GM12878 (cell line): Measurements from ENCODE around the gene HINT1. TPM values are rescaled to one million over a fixed set of nuclear protein-coding genes. Genes with fewer than 3 reads are reported as not detected.

Experiments used
- BRCA1 ChIP-seq: IDR thresholded peaks from 2 replicates; pipeline ENCODE4 v1.6.1; 2011; ENCODE audit warnings: low read depth, low read length, improper control_type of control experiment
- CBFB ChIP-seq: IDR thresholded peaks from 2 replicates; pipeline ENCODE4 v1.6.1; 2016; ENCODE audit warnings: antibody characterized with exemption, low read depth
- MEF2A ChIP-seq: IDR thresholded peaks from 2 replicates; pipeline ENCODE4 v1.6.1; 2011; ENCODE audit warnings: low read depth, mild to moderate bottlenecking, low read length, moderate library complexity; ENCODE audit not compliant: insufficient read depth
- MTA2 ChIP-seq: fragments of 450-650 bp; IDR thresholded peaks from 2 replicates; pipeline ENCODE4 v1.6.1; 2016; ENCODE audit warnings: low read depth, mild to moderate bottlenecking, moderate library complexity
- POLR2A ChIP-seq: IDR thresholded peaks from 2 replicates; pipeline ENCODE4 v1.6.1; 2011; ENCODE audit warnings: low read depth, mild to moderate bottlenecking, low read length
- POLR2AphosphoS2 ChIP-seq: IDR thresholded peaks from 2 replicates; pipeline ENCODE4 v1.6.1; 2011; ENCODE audit warnings: low read depth, mild to moderate bottlenecking, low read length, improper control_type of control experiment, moderate library complexity
- SIX5 ChIP-seq: IDR thresholded peaks from 2 replicates; pipeline ENCODE4 v1.6.1; 2011; ENCODE audit warnings: mild to moderate bottlenecking, low read depth, low read length, moderate library complexity; ENCODE audit not compliant: severe bottlenecking
- SMAD5 ChIP-seq: IDR thresholded peaks from 2 replicates; pipeline ENCODE4 v1.6.1; 2016; ENCODE audit warnings: antibody characterized with exemption, low read depth
- SP1 ChIP-seq: IDR thresholded peaks from one replicate; pipeline ENCODE4 v1.6.1; 2011; ENCODE audit warnings: low read depth, low read length
- STAT1 ChIP-seq: fragments of 450-650 bp; conservative IDR thresholded peaks from 2 replicates; pipeline ENCODE4 v1.6.1; 2014; ENCODE audit warnings: antibody characterized with exemption, mild to moderate bottlenecking
- YBX1 ChIP-seq: fragments of 450-650 bp; IDR thresholded peaks from 2 replicates; pipeline ENCODE4 v1.6.1; 2016; ENCODE audit warnings: antibody characterized with exemption
- YY1 ChIP-seq: IDR thresholded peaks from 2 replicates; pipeline ENCODE4 v1.6.1; 2011; ENCODE audit warnings: low read depth, mild to moderate bottlenecking, low read length
- polyA plus RNA-seq, 11 experiments: library from polyadenylated mRNA; depleted of rRNA in 4 of 11; unstranded in 6 of 11; stranded (reverse) in 5 of 11; fragments of >200 nt; fragmentation: Nextera tagmentation in 4 of 11; fragmentation: Illumina TruSeq in 1 of 11; extraction: Ambion mirVana in 4 of 11; extraction: Trizol in 1 of 11; gene quantifications; 1 replicate in 1 of 11; 2 replicates in 10 of 11; pipeline versions ENCODE4 v1.2.1 to v1.2.3, GENCODE V29; 2011 to 2016; ENCODE audit warnings: inconsistent platforms in 2 of 11, missing spikeins in 2 of 11, low read depth in 1 of 11
- total RNA-seq, 4 experiments: library from RNA; depleted of rRNA in 3 of 4; stranded (reverse); fragments of >200 nt in 3 of 4; fragmentation: Illumina TruSeq in 1 of 4; extraction: Trizol in 1 of 4; gene quantifications; 2 replicates each; pipeline versions ENCODE4 v1.2.1 to v1.2.3, GENCODE V29; 2013 to 2021
- TF ChIP-seq, protein P1 (sequence below): fragments of 450-650 bp; IDR thresholded peaks from 2 replicates; pipeline ENCODE4 v1.6.1; 2018; ENCODE audit warnings: mild to moderate bottlenecking, low read depth, moderate library complexity; ENCODE audit not compliant: partially characterized antibody
- TF ChIP-seq, protein P2 (sequence below): fragments of 450-650 bp; IDR thresholded peaks from 2 replicates; pipeline ENCODE4 v1.6.1; 2017; ENCODE audit warnings: antibody characterized with exemption, mild to moderate bottlenecking, moderate library complexity
- TF ChIP-seq, protein P3 (sequence below), 3 experiments: IDR thresholded peaks in 2 of 3; conservative IDR thresholded peaks in 1 of 3; 2 replicates each; pipeline ENCODE4 v1.5.1; 2011; ENCODE audit warnings: low read depth in 3 of 3, low read length in 3 of 3, mild to moderate bottlenecking in 3 of 3, control low read depth in 2 of 3, moderate library complexity in 2 of 3, inconsistent platforms in 1 of 3, mixed read lengths in 1 of 3; ENCODE audit not compliant: control insufficient read depth in 2 of 3, insufficient read depth in 1 of 3; ENCODE audit errors: extremely low read depth in 1 of 3
- TF ChIP-seq, protein P4 (sequence below): fragments of 450-650 bp; IDR thresholded peaks from 2 replicates; pipeline ENCODE4 v1.6.1; 2017; ENCODE audit warnings: low read depth, mild to moderate bottlenecking, moderate library complexity

Gene HINT1
- total and polyA plus RNA-seq, 10 of the 15 experiments (the other 5 are each of a cell fraction or from before 2014, with no cell fraction given) = 253 to 997 (median 562) TPM

DNA sequence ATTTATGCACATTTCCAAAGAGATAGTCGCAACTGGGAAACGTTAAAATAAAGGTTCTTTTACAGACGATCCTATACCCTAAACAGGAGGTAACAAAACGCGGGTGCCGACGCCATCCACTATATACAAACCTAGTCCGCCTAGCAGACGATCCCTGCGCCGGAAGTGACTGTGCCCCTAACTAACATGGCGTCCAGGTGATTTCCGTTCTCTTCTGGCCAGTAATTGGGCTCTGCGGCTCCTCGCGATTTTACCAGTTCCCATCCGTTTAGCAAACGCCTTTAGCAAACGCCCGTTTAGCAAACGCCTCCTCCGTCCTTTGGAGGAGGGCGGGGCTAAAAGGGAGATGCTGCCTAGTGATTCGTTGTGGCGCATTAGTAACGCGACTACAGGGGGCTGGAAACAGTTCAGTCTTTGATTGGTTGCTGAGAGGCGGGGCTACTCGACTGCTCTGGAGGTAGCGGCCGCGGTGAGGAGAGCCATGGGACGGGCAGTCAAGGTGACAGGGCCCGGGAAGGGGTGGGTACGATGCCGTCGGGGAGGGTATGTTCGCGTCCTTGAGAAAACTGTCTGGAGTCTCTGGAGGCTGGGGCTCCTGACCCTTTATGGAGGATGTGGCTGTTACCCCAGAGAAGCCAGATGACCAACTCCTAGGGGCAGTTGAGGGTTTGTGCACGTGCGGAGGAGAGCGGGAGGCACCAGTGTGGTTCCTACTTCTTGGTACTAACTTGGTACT is 5.7 kb upstream of the HINT1 start, which contains the start of gene LYRM7 (continued):
- TF ChIP-seq, protein P1, sequence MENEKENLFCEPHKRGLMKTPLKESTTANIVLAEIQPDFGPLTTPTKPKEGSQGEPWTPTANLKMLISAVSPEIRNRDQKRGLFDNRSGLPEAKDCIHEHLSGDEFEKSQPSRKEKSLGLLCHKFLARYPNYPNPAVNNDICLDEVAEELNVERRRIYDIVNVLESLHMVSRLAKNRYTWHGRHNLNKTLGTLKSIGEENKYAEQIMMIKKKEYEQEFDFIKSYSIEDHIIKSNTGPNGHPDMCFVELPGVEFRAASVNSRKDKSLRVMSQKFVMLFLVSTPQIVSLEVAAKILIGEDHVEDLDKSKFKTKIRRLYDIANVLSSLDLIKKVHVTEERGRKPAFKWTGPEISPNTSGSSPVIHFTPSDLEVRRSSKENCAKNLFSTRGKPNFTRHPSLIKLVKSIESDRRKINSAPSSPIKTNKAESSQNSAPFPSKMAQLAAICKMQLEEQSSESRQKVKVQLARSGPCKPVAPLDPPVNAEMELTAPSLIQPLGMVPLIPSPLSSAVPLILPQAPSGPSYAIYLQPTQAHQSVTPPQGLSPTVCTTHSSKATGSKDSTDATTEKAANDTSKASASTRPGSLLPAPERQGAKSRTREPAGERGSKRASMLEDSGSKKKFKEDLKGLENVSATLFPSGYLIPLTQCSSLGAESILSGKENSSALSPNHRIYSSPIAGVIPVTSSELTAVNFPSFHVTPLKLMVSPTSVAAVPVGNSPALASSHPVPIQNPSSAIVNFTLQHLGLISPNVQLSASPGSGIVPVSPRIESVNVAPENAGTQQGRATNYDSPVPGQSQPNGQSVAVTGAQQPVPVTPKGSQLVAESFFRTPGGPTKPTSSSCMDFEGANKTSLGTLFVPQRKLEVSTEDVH = peak; percentile 69
- TF ChIP-seq BRCA1 (peak; percentile 86), CBFB (peak; percentile 87), POLR2A (peak; percentile 82), SIX5 (peak; percentile 82), YY1 (peak; percentile 100), MEF2A (peak; percentile 41; the same call in 1 of the 2 replicates), SMAD5 (peak; percentile 71; the same call in 1 of the 2 replicates), SP1 (peak; percentile 68), POLR2AphosphoS2 (peak; percentile 80), YBX1 (no peak), STAT1 (no peak), MTA2 (no peak)
- TF ChIP-seq, protein P2, sequence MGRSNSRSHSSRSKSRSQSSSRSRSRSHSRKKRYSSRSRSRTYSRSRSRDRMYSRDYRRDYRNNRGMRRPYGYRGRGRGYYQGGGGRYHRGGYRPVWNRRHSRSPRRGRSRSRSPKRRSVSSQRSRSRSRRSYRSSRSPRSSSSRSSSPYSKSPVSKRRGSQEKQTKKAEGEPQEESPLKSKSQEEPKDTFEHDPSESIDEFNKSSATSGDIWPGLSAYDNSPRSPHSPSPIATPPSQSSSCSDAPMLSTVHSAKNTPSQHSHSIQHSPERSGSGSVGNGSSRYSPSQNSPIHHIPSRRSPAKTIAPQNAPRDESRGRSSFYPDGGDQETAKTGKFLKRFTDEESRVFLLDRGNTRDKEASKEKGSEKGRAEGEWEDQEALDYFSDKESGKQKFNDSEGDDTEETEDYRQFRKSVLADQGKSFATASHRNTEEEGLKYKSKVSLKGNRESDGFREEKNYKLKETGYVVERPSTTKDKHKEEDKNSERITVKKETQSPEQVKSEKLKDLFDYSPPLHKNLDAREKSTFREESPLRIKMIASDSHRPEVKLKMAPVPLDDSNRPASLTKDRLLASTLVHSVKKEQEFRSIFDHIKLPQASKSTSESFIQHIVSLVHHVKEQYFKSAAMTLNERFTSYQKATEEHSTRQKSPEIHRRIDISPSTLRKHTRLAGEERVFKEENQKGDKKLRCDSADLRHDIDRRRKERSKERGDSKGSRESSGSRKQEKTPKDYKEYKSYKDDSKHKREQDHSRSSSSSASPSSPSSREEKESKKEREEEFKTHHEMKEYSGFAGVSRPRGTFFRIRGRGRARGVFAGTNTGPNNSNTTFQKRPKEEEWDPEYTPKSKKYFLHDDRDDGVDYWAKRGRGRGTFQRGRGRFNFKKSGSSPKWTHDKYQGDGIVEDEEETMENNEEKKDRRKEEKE = no peak
- TF ChIP-seq, protein P3, sequence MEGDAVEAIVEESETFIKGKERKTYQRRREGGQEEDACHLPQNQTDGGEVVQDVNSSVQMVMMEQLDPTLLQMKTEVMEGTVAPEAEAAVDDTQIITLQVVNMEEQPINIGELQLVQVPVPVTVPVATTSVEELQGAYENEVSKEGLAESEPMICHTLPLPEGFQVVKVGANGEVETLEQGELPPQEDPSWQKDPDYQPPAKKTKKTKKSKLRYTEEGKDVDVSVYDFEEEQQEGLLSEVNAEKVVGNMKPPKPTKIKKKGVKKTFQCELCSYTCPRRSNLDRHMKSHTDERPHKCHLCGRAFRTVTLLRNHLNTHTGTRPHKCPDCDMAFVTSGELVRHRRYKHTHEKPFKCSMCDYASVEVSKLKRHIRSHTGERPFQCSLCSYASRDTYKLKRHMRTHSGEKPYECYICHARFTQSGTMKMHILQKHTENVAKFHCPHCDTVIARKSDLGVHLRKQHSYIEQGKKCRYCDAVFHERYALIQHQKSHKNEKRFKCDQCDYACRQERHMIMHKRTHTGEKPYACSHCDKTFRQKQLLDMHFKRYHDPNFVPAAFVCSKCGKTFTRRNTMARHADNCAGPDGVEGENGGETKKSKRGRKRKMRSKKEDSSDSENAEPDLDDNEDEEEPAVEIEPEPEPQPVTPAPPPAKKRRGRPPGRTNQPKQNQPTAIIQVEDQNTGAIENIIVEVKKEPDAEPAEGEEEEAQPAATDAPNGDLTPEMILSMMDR (IDR thresholded peaks at IDR 0.05 in 2 of 3, conservative IDR thresholded peaks at IDR 0.05 in 1 of 3; ENCODE audit: control insufficient read depth in 2 of 3, extremely low read depth in 1 of 3, insufficient read depth in 1 of 3, low read depth in 3 of 3, low read length in 3 of 3) = no peak
- TF ChIP-seq, protein P4, sequence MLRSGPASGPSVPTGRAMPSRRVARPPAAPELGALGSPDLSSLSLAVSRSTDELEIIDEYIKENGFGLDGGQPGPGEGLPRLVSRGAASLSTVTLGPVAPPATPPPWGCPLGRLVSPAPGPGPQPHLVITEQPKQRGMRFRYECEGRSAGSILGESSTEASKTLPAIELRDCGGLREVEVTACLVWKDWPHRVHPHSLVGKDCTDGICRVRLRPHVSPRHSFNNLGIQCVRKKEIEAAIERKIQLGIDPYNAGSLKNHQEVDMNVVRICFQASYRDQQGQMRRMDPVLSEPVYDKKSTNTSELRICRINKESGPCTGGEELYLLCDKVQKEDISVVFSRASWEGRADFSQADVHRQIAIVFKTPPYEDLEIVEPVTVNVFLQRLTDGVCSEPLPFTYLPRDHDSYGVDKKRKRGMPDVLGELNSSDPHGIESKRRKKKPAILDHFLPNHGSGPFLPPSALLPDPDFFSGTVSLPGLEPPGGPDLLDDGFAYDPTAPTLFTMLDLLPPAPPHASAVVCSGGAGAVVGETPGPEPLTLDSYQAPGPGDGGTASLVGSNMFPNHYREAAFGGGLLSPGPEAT = peak; percentile 60; the same call in 1 of the 2 replicates
